Thymus (tissue), 11 donors: Measurements from ENCODE around the gene SYCP2. TPM values are rescaled to one million over a fixed set of nuclear protein-coding genes. Genes with fewer than 3 reads are reported as not detected.
A peak's percentile ranks its signal among the peaks of the same experiment; 100 is the strongest.

Experiments used
- DNase-seq, 9 donors: peaks; one replicate each; pipeline ENCODE4 v3.0.0-alpha.2; 2013; ENCODE audit warnings: low spot score in 9 of 9, low read depth in 6 of 9, missing footprints in 1 of 9
- H3K27ac ChIP-seq, 2 donors: one replicate each; pipeline ENCODE4 v1.5.1; 2013; ENCODE audit warnings: control low read depth in 1 of 2, low read depth in 1 of 2, low read length in 1 of 2, mild to moderate bottlenecking in 1 of 2, moderate library complexity in 1 of 2
- H3K27me3 ChIP-seq, 2 donors: one replicate each; pipeline ENCODE4 v1.5.1; 2013; ENCODE audit warnings: low read length in 1 of 2; ENCODE audit not compliant: control insufficient read depth in 2 of 2, insufficient read depth in 1 of 2
- H3K36me3 ChIP-seq, 2 donors: one replicate each; pipeline ENCODE4 v1.5.1; 2013; ENCODE audit warnings: low read length in 1 of 2, mild to moderate bottlenecking in 1 of 2, moderate library complexity in 1 of 2; ENCODE audit not compliant: control insufficient read depth in 2 of 2, insufficient read depth in 2 of 2
- H3K4me1 ChIP-seq, 2 donors: one replicate each; pipeline ENCODE4 v1.5.1; 2013; ENCODE audit warnings: low read length in 2 of 2; ENCODE audit not compliant: control insufficient read depth in 2 of 2, insufficient read depth in 2 of 2
- H3K4me3 ChIP-seq, 2 donors: one replicate each; pipeline ENCODE4 v1.5.1; 2013; ENCODE audit warnings: low read length in 2 of 2, control low read depth in 1 of 2, mild to moderate bottlenecking in 1 of 2
- H3K9me3 ChIP-seq, 2 donors: one replicate each; pipeline ENCODE4 v1.5.1; 2013; ENCODE audit warnings: low read length in 1 of 2, mild to moderate bottlenecking in 1 of 2; ENCODE audit not compliant: control insufficient read depth in 2 of 2, insufficient read depth in 1 of 2
- WGBS: extraction: QIAGEN DNeasy Blood & Tissue Kit; methylation state at CpG from one replicate; pipeline ENCODE4 v1.1.7; 2013; 5-methylcytosine and 5-hydroxymethylcytosine counted together
- polyA plus RNA-seq: library from polyadenylated mRNA; stranded (reverse); fragments of 200-250 nt; gene quantifications from one replicate; pipeline ENCODE4 v1.2.3, GENCODE V29; 2013
- total RNA-seq: library from RNA; stranded (reverse); fragments of 120-200 nt; gene quantifications from one replicate; pipeline ENCODE4 v1.2.4, GENCODE V29; 2013
- donor health status: healthy.

Gene SYCP2
- total and polyA plus RNA-seq, 2 donors = 2.5 to 7.9 TPM

GRCh38 chr20:59939052-59939878 lies 5.8 kb upstream of the SYCP2 start:
- Histone ChIP-seq H3K4me3 (peak overlapping the region; percentile 71 to 87), H3K27ac (peak overlapping the region; percentile 75 to 90), H3K27me3 (peaks cover 0 to 13% of the 10 kb centered on the region in 2 donors), H3K36me3 (peaks cover 5 to 7% of the 10 kb centered on the region in 2 donors), H3K9me3 (peaks cover 0 to 1% of the 10 kb centered on the region in 2 donors), H3K4me1 (peaks cover 5 to 6% of the 10 kb centered on the region in 2 donors)
- DNase-seq = peak in 2 of 9 donors; percentile 6 to 12
- 53% methylated on average over 104 of the region's 104 CpGs for WGBS

- peaks cover 0 to 1% of the 10 kb centered on the region in 2 donors for H3K9me3 ChIP-seq
- H3K36me3 ChIP-seq = peaks cover 0 to 2% of the 10 kb centered on the region in 2 donors
- WGBS = 95% methylated on average over 7 of the region's 7 CpGs
- peaks cover 6 to 9% of the 10 kb centered on the region in 2 donors for H3K4me1 ChIP-seq
- no peak for DNase-seq
- no peak overlapping the region for H3K4me3 ChIP-seq
- H3K27me3 ChIP-seq = peaks cover 0 to 19% of the 10 kb centered on the region in 2 donors
- no peak overlapping the region for H3K27ac ChIP-seq
Measured at GRCh38 chr20:59938696-59939051, 5.2 kb upstream of the SYCP2 start.

GRCh38 chr20:59938221-59938620 lies 4.8 kb upstream of the SYCP2 start:
- H3K4me1 ChIP-seq = peaks cover 6 to 10% of the 10 kb centered on the region in 2 donors
- WGBS = 90% methylated on average over 4 of the region's 4 CpGs
- DNase-seq = no peak
- H3K27ac ChIP-seq = no peak overlapping the region
- H3K9me3 ChIP-seq = peaks cover 0 to 1% of the 10 kb centered on the region in 2 donors
- peaks cover 0 to 2% of the 10 kb centered on the region in 2 donors for H3K36me3 ChIP-seq
- H3K27me3 ChIP-seq = peaks cover 0 to 23% of the 10 kb centered on the region in 2 donors
- no peak overlapping the region for H3K4me3 ChIP-seq

GRCh38 chr20:59937150-59937549 lies 3.7 kb upstream of the SYCP2 start:
- Histone ChIP-seq H3K36me3 (no peaks in the 10 kb centered on the region), H3K9me3 (peaks cover 0 to 1% of the 10 kb centered on the region in 2 donors), H3K4me1 (peaks cover 6 to 10% of the 10 kb centered on the region in 2 donors), H3K27ac (no peak overlapping the region), H3K4me3 (no peak overlapping the region), H3K27me3 (peaks cover 0 to 28% of the 10 kb centered on the region in 2 donors)
- 92% methylated on average over 3 of the region's 3 CpGs for WGBS
- DNase-seq = no peak

- H3K4me3 ChIP-seq = no peak overlapping the region
- DNase-seq = no peak
- H3K27me3 ChIP-seq = peaks cover 0 to 28% of the 10 kb centered on the region in 2 donors
- no peaks in the 10 kb centered on the region for H3K36me3 ChIP-seq
- H3K9me3 ChIP-seq = peaks cover 0 to 1% of the 10 kb centered on the region in 2 donors
- WGBS = 93% methylated on average over 4 of the region's 4 CpGs
- H3K27ac ChIP-seq = no peak overlapping the region
- H3K4me1 ChIP-seq = peaks cover 6 to 10% of the 10 kb centered on the region in 2 donors
Measured at GRCh38 chr20:59936409-59936808, 3.0 kb upstream of the SYCP2 start.

GRCh38 chr20:59935457-59936185 lies 2.2 kb upstream of the SYCP2 start:
- no peaks in the 10 kb centered on the region for H3K36me3 ChIP-seq
- peaks cover 0 to 1% of the 10 kb centered on the region in 2 donors for H3K9me3 ChIP-seq
- peaks cover 0 to 28% of the 10 kb centered on the region in 2 donors for H3K27me3 ChIP-seq
- WGBS = 96% methylated on average over 8 of the region's 8 CpGs
- no peak overlapping the region for H3K4me3 ChIP-seq
- no peak for DNase-seq
- peaks cover 6 to 10% of the 10 kb centered on the region in 2 donors for H3K4me1 ChIP-seq
- no peak overlapping the region for H3K27ac ChIP-seq

- no peaks in the 10 kb centered on the region for H3K36me3 ChIP-seq
- peak overlapping the region; percentile 42 to 54 for H3K4me3 ChIP-seq
- WGBS = 9% methylated on average over 59 of the region's 59 CpGs
- peaks cover 0 to 19% of the 10 kb centered on the region in 2 donors for H3K27me3 ChIP-seq
- peak overlapping the region in 1 of 2 donors; percentile 49 for H3K27ac ChIP-seq
- peaks cover 3 to 5% of the 10 kb centered on the region in 2 donors for H3K4me1 ChIP-seq
- DNase-seq = peak in 8 of 9 donors; percentile 39 to 73 (median 50)
- no peaks in the 10 kb centered on the region for H3K9me3 ChIP-seq
Measured at GRCh38 chr20:59933849-59934585, 580 bp upstream of the SYCP2 start.

GRCh38 chr20:59932616-59933295 lies 681 bp downstream of the SYCP2 start:
- H3K9me3 ChIP-seq = no peaks in the 10 kb centered on the region
- peaks cover 0 to 16% of the 10 kb centered on the region in 2 donors for H3K27me3 ChIP-seq
- no peak for DNase-seq
- 92% methylated on average over 72 of the region's 72 CpGs for WGBS
- no peak overlapping the region for H3K27ac ChIP-seq
- H3K36me3 ChIP-seq = no peaks in the 10 kb centered on the region
- peaks cover 0 to 5% of the 10 kb centered on the region in 2 donors for H3K4me1 ChIP-seq
- H3K4me3 ChIP-seq = no peak overlapping the region
